GM18907 (cell line): ENCODE measurements around the gene FLYWCH1.

Experiments
- ATAC-seq: cut with Tn5 transposase; IDR thresholded peaks from one replicate; pipeline ENCODE4 v1.9.1; 2021; ENCODE audit warnings: mild to moderate bottlenecking, moderate library complexity; ENCODE audit not compliant: unreplicated experiment

FLYWCH1 gene

DNA sequence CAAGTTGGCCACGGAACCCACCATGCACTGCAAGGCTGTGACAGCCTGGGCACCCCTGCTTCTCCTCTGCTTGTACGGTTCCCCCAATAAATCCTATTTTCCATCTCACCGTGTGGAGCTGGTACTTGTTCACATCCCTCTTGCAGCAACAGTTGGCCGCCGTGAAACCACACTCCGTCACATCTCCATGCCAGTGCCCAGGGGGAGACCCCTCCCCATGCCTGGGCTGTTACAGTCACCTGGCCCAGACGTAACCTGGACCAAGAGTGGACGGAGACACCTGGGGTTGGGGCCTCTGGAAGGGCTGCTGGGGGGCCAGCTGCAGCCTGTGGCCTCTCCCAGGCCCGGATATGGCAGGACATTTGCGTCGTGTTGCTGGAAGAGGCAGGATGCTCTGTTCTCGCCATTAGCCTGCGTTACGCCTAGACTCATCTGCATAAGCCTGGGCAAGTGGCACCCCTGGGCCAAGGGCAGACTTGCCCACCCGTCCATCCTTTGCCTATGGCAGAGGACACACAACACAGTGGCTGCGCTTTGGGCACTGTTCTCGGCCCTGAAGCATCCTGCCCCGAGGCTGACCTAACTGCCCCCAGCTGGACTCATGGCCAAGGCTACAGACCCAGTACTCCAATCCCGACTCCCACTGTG lies 38.1 kb downstream of the FLYWCH1 start:
- no peak for ATAC-seq

DNA sequence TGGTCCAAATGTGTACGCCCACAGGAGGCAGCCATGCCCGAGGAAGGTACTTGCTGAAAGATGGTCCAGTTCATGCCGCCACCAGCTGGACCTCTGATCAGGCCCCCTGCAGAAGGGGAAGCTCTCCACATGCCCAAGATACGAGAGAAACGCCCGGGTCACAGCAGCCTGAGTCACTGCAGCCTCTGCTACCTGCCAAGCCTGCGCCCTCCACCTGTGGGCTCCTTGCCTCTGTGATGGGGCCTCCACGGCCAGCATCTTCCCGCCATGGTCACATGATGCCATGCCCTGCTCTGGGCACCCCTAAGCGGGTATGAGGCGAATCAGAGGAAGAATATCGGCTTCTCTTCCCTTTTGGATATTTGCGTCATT lies 38.6 kb downstream of the FLYWCH1 start:
- no peak for ATAC-seq

DNA sequence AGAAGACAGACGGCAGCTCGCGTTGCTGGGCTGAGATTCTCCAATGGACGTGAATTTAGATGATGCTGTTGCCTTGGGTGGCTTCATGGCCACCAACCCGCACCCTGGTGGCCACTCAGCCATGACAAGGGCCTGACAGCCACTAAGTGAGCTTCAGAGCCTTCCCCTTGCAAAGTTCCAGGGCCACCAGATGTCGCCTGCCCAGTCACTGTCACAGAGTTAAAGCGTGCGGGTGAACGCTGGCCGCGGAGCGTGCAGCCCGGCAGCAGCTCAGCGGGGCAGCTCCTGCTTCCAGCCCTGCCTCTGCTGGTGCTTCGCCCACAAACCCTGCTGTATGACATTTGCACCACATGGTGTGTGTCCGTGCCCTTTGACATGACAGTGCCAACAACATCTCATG lies 39.0 kb downstream of the FLYWCH1 start:
- ATAC-seq: no peak

DNA sequence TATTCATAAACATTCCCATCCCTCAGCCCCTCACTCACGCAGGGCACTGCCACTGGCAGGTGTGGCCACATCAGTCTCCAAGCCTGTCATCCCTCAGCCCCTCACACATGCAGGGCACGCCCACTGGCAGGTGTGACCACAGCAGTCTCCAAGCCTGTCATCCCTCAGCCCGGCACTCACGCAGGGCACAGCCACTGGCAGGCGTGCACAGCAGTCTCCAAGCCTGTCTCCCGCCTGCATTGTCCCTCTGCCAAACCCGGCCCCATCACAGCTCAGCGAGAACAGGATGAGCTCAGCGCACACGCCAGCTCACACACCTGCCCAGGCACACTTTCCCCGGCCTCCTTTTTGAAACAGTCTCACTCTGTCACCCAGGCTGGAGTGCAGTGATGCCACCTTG lies 40.9 kb downstream of the FLYWCH1 start:
- ATAC-seq: no peak

DNA sequence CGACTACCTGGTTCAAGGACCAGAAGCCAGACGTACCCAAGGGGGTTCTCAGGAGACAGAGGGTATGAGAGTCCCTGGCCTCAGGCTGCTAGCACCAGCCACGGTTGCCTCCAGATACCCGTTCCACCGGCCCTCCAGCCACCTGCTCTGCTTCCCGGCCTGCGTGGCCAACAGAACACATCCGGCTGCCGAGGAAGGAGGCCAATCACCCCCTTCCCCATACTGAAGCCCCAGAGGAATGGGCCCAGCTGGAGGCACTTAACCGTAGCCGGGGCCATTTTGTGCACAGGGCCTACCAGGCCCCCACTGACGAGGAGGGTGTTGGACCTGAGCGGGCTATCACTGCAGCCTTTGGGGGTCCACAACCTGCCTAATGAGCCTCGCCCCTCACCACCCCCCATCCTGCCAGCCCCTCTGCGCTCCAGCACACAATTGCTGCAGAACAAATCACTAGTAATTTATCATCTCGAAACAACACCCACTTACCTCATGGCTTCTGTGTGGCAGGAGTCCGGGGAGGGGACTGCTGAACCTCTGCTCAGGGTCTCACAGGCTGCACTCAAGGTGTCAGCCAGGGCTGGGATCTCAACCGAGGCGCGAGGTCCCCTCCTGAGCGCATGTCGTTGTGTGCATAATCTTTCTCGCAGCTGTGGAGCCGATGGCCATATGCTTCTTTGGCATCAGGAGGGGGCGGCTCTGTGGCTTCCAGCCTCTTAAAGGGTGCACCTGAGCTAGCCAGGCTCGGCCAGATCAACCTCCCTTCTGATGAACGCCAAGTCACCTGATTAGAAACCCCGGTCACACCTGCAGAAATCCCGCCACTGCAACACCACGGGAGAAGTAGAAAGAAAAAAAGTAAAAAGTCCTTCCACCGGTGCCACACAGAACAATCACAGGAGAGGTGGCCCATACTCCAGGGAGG lies 42.2 kb downstream of the FLYWCH1 start:
- no peak for ATAC-seq

DNA sequence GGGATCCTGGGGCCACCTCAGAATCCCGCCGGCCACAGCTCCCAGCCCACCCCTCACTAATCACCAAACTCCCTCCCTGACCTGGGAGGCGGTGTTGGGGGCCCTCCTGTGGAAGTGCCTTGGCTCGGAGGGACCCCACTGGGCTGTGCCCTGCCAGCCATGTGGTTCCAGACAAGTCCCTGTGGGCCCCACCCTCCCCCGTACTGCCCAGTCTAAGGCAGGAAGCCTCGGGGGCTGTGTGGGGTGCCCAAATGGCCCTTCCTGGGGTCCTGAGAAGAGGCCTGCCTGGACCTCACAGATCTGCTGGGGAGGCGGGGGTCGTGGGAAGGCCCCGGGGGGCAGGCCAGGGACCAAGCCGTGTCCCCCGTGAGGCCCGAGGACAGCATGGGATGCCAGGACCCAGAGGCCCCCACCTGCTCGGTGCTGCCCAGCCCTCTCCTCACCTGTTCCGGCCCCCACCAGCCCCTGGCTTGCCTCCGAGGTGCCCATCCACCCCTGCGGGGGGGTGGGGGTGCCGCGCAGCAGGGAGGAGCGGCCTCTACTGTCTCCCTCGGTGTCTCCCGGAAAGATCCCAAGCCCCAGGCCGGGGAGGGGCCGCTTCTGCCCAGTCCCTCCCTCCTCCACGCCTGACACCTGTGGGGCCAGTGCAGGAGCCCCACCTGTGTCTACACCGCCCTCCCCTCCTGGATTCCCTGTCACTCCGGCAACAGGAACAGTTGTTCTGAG lies 43.1 kb downstream of the FLYWCH1 start:
- ATAC-seq: no peak

DNA sequence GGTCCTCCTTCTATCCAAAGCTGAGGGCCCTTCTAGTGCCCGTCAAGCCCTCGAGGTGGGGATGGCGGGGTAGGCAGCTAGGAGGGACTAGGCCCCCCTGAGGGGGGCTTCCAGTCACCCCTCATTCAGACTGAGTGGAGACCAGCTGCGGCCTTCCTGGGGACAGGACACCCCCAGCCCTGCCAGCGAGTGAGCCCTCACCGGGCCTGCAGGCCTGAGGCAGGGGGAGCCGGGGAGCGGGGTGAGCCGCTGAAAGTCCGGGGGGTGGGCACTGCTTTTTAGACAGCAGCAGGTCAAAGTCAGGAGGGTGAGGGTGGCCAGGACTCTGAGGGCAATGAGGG lies 43.7 kb downstream of the FLYWCH1 start:
- ATAC-seq: no peak

DNA sequence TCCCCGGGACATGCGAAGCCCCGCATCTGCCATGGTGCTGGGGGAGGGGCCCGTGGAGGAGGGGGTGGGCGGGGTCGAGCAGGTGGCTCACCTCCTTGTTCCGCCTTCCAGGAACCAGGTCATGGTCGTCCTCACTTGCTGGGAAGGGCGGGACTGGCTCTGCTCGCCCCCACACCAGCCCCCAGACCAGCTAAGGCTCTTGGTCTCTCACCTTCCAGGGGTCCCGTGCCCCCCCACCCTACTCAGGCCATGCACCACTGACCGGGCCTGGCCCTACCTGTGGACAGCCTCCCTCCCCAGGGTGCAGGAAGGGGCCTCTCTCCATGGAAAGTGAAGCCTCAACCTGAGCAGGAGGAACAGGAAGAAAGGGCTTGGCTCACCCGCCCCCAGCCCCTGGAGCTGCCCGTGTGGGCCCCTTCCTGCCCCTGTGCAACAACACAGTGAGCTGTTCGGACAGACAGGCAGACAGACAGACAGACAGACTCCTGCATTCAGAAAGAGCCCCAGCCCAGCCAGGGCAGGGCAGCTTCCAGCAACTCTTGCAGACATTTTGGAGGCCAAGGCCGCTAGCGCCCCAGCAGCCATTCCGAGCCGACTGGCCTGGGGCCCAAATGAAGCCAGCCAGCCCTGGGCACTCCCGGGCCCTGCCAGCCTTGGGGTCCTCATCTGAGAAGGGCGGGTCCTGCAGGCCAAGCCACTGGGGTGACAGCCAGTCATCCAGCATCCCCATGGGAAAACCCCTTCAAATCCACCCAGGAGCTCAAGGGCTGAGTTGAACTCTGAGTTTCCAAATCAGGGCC lies 44.2 kb downstream of the FLYWCH1 start:
- no peak for ATAC-seq

DNA sequence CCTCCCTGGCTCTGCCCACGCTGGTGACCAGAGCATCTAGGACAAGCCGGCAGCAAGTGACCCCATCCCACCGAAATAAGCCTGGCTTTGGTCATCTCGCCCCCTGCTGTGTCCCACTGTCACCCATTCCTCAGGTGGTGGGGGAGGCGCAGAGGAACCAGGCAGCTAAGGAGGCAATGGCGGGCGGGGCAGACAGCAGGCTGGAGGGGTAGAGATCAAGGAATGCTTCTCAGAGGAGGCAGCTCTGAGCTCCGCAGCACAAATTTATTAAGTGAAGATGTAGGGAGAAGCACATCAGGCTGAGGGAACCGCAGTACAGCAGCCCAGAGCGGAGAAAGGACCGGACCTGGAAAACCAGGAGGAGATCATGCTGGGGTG lies 44.8 kb downstream of the FLYWCH1 start:
- no peak for ATAC-seq

DNA sequence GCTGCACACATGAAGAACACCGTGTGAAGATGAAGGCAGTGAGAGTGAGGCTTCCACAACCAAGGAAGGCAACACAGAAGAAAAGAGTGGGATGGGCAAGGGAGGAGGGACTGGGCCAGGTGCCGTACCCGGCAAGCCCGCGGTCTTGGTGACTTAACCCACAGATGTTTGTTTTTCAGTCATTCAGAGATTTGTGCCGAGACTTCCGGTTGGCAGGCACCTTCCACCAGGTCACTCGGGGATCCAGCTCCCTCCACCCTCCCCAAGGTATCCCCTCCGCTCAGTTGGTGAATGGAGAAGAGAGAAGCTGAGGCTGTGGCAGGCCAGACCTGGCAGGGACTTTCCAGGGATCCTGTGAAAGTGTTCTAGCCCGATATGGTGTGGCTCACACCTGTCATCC lies 47.5 kb downstream of the FLYWCH1 start:
- no peak for ATAC-seq

DNA sequence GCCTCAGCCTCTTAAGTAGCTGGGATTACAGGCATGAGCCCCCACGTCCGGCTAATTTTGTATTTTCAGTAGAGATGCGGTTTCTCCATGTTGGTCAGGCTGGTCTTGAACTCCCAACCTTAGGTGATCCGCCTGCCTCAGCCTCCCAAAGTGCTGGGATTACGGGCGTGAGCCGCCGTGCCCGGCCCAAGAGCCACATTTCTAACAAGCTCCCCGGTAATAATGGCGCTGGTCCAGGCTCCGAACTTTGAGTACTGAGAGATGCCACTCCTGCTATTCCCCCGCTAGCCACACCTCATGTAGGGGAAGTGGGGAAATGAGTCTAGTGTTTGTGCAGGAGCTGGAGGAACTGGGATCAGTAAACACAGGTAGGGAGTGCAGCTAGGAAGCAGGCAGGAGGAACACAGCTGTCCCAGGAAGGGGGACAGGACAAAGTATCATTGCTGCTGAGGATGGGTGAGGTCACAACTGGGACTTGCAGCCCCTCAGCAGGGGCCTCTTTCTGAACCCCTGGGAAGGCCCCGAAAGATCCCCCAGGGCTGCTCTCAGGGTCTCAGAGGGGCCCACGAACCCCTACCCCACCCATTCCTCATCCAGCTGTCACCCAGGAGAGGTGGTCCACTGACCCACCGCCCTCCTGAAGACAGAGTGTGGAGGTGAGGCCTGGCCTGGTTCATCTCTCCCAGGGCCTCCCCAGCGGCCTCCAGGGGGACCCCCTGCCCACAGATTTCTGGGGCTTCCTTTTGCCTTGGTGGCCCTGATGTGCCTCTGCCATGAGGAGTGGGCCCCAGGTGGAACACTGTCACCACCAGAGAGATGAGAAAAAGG lies 48.7 kb downstream of the FLYWCH1 start:
- ATAC-seq: no peak

DNA sequence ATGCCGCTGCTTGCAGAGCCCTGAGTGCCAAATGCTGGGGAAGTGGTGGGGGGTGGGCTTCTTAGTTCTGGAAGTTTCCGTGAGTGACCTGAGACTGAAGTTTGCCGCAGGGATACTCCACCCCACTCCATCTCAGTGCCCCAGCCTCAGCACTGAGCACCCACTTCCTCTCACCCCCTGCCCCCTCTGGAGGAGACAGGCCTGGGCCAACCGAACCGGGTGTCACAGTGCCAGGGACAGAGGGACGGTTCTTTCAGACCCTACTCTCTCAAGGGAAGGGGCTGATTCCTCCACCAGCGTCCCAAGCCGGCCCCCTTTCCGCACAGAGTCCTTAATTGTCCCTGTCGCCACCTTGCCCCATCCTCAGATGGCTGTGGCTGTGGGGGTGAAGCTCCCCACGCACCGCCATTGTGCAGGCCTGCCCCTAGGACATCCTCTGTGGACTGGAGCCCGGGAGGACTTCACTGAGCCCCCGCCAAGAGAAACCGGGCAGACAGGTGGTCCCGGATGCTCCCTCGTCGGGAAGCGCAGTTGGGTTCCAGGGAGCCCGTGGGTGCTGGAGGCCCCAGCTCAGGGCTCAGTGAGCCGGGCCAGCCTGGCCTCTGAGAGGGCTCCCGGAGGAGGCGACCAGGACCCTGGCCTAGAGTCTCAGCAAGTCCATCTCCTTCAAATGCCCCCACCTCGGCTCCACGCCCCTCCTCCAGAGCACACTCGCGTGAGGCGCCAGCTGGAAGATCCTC lies 50.8 kb downstream of the FLYWCH1 start:
- no peak for ATAC-seq

DNA sequence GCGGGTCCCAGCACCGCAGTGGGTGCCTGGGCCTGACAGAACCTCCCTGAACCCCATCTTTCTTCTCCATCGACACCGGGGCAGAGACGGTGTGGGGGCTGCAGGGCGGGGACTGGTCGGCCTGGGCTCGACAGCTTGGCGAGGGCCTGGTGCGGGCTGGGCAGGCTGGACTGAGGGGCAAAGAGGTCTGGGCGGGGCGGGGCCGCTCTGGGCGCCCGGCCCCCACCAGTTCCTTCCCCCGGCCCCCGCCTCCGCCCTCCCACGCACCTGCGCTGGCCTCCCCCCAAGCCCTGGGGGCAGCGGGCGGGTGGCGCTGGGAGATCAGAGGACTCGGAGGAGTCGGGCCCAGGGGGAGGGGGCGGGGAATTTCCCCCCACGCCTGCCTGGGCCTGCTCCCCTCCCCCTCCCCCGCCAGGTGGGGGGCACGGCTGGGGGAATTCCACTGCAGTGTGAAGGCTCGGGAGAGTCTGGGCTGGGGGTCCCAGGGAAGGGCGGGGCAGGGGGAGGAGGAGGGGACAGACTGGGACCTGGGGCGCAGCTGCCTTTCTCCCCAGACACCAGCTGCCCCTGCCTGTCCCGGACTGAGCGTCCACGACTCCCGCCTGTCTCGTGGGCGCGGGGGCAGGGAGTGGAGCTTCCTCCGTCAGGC lies 51.5 kb downstream of the FLYWCH1 start:
- ATAC-seq: no peak

DNA sequence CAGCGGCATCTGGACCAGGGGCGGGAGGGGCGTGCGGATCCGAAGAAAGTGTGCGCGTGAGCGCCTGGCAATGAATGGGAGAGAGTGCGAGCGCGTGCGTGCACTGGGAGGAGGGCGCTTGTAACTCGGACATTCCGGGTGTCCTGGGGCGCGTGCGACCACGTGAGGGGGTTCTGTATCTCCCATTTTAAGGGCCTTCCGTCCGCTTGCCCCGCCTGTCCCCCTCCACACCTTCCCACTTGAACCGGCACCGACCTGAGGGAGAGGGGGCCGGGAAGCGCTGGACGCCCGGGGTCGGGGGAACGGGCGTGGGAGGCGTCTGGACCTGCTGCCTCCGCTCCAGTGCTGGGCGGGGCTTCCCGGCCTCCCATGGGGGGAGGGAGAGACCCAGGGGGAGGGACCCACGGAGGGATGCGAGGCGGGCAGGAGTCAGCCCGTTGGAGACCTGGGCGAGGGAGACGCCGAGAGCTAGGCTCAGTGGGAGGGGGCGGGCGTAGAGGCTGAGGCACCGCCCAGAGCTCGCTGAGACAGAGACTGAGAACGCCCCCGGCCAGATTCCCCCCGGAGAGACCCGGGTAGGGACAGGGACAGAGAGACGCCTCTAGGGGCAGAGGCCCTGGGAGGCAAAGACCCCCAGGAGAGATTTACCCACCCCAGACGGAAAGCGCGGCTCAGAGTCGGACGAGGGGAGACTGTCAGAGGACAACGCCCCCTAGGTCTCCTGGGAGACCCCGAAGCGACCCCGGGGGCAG lies 52.2 kb downstream of the FLYWCH1 start, which contains the start of gene KREMEN2:
TSS of gene KREMEN2 (plus strand) at position 553 of the 752 bp plus-strand sequence. CDS start 246 bp downstream, outside the sequence.
- no peak for ATAC-seq

DNA sequence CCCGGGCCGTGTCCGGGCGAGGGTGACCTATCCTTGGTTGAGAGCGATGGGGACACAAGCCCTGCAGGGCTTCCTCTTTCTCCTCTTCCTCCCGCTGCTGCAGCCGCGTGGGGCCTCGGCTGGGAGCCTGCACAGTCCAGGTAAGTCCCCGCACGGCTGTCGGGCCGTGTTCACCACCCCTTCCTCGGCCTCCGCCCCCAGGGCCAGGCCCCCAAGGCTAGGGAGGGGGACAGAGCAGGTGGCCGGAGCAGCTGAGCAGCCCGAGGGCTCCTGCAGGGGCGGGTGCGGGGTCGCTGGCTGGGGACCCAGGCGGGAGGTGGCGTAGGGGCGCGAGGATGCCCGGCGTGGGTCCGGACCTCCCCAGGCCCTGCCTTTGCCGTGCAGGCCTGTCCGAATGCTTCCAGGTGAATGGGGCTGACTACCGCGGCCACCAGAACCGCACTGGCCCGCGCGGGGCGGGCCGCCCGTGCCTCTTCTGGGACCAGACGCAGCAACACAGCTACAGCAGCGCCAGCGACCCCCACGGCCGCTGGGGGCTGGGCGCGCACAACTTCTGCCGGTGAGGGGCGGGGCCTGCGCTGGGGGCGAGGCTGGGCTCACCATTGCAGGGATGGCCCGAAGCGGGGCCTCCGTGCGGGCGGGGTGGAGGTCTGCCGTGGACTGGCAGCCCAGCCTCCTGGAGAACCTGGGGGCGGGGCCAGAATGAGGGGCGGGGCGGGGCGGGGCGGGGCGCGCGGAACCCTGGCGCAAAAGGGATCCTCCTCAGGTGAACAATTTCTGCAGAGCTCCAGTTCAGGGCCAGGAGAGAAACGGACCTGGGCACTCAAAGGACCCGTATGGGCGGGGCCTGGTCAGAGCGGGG lies 53.0 kb downstream of the FLYWCH1 start:
- ATAC-seq: no peak

DNA sequence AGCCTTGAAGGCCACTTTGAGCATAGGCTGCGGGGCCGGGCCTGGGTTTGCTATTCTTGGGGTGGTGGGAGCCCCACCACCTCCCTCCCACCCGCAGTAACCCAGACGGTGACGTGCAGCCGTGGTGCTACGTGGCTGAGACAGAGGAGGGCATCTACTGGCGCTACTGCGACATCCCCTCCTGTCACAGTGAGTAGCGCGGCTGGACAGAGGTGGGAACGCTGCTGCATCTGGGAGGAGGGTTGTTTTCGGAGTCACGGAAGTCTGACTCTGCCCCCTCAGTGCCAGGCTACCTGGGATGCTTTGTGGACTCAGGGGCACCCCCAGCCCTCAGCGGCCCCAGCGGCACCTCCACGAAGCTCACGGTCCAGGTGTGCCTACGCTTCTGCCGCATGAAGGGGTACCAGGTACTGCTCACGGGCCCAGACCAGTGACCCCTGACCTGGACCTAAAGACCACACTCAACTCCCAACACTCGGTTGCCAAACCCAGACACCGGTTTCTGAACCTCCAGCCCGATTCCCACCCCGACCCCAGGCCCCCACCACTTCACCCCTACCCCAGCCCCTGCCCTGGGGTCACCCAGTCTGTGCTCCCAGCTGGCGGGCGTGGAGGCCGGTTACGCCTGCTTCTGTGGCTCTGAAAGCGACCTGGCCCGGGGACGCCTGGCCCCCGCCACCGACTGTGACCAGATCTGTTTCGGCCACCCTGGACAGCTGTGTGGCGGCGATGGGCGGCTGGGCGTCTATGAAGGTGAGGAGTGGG lies 54.5 kb downstream of the FLYWCH1 start:
- ATAC-seq: no peak

DNA sequence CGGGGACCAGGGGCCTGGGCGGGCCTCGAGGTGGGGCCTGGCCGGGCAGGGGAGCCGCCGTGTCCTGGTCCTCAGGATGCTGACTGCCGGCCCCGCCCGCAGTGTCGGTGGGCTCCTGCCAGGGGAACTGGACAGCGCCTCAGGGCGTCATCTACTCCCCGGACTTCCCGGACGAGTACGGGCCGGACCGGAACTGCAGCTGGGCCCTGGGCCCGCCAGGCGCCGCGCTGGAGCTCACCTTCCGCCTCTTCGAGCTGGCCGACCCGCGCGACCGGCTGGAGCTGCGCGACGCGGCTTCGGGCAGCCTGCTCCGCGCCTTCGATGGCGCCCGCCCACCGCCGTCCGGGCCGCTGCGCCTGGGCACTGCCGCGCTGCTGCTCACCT lies 55.1 kb downstream of the FLYWCH1 start:
- ATAC-seq: no peak
